ENCODE data around the gene NPBWR2.

- no peak for TF ChIP-seq CTCF (IDR thresholded peaks at IDR 0.05; ENCODE audit: low read depth, low read length)
- TF ChIP-seq MYC (IDR thresholded peaks at IDR 0.05; ENCODE audit: low read depth, low read length) = no peak
Observed at GRCh38 chr20:64070244-64070993, 36.9 kb downstream of the NPBWR2 start.
